NCI-H774 (cell line): ENCODE data around the gene KCNJ1.

ENCODE experiments used
- DNase-seq: peaks from one replicate; lab custom pipeline; 2025; lab: John Stamatoyannopoulos, UW

KCNJ1 gene

DNA sequence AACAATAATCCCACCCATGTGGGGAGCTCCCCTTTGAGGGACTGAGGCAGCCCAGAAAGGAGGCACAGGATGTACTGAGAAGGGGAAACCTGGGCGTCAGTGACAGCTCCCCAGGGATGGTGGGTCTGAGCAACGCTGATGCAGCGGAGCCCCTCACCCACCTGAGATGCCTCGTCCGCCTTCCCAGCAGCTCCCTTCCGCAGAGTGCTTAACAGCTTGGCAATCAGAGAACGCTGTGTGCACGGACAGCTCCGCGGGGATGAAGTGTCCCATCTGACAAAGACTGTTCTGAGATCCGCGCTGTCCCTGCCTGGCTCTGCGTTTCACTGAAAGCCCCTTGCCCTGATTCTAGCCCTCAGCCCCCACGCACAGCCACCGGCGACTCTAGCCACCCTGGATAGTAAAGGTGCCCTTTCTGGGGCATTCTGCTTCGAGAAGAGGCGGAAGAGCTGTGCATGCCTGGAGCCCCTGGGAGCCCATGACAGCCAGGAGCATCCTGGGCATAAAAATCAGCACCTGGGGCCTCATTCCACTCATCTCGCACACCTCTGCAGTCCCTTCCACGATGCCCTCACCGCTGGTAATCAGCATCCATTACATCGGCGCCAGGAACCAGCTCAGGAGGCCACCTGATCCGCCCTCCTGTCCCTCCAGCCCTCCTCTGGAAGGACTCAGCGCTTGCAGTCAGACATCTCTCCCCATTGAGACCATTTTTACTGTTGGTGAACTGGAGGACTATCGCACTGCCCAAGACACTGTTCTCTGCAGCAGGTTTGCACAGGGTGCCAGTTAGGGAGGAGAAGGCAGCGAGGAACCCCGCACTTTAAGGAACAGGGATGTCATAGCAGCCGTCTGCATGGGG, 34.8 kb upstream of the KCNJ1 start:
- no peak for DNase-seq

GRCh38 chr11:128900468-128900867, 33.4 kb upstream of the KCNJ1 start:
- no peak for DNase-seq

DNA sequence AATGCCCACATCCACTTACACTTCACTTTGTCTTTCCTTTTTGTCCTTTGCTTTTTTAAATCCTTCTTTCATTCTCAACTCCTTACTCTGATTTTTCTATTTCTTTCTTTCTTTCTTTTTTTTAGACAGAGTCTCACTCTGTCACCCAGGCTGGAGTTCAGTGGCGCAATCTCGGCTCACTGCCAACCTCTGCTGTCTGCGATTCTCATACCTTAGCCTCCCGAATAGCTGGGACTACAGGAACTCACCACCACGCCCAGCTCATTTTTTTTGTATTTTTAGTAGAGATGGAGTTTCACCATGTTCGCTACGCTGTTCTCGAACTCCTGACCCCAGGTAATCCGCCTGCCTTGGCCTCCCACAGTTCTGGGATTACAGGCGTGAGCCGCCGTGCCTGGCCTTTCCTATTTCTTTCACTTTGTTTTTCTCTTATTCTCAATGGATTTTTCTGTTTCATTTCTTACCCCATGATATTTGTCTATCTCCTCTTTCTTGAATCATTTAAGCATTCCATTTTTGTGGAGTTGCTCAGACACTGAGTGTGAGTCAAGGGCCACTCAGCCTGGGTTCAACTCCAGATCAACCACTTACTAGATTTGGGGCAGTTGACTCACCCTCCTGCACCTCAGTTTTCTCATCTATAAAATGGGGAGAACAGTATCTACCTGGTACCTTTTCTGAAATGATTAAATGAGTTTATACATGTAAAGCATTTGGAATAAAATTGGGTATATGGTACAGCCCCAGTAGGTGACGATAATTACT, 31.7 kb upstream of the KCNJ1 start:
- no peak for DNase-seq

DNA sequence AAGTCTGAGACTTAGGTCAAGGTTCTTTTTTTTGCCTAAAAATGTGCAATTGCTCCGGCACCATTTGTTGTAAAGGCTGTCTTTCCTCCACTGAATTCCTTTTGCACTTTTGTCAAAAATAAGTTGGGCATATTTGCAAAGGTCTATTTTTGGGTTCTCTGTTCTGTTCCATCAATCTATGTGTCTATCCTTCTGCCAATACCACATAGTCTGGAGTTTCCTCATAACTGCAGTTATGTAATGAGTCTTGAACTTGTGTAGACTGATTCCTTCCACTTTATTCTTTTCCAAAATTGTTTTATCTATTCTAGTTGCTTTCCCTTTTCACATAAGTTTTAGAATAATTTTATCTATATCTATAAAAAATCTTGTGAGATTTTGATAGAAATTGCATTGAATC, 30.7 kb upstream of the KCNJ1 start:
- no peak for DNase-seq

- no peak for DNase-seq
Observed at GRCh38 chr11:128896356-128896755, 29.3 kb upstream of the KCNJ1 start.

GRCh38 chr11:128895526-128895925, 28.4 kb upstream of the KCNJ1 start:
- DNase-seq: no peak

- DNase-seq: no peak
Observed at GRCh38 chr11:128894685-128895084, 27.6 kb upstream of the KCNJ1 start.

GRCh38 chr11:128894286-128894681, 27.2 kb upstream of the KCNJ1 start:
- no peak for DNase-seq

DNA sequence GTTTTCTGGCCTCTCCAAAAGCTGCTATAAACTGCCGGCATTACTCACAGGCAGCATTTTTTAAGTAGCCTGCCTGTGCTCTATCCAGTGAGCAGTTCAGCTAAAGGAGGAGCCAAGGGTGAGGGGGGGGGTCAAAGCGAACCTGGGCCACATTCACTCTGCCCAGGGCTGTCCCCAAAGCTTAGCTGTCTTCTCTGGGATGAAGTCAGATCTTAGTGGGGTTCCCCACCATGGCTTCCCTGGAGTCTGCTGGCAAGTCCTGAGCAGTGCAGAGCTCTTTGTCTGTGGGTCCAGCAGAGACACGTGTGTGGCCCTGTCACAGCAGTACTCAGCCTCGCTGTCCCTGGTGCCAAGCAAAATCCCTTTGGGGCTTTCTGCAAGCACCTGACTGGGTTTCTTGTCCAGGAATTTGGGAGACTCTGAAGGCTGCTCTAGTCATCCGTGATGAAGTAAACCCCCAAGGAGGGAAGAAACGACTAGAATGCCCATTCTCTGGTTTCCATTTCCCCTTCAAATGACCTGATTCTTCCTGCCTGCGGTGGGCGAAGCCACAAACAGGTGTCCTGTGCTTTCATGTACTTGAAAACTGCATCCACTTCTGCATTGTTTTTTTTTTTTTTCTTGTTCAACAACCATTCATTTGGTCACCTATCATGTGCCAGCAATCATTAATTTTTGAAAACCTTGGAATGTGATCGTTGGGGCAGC, 26.6 kb upstream of the KCNJ1 start:
- no peak for DNase-seq

- no peak for DNase-seq
Observed at GRCh38 chr11:128892866-128893565, 25.9 kb upstream of the KCNJ1 start.

DNA sequence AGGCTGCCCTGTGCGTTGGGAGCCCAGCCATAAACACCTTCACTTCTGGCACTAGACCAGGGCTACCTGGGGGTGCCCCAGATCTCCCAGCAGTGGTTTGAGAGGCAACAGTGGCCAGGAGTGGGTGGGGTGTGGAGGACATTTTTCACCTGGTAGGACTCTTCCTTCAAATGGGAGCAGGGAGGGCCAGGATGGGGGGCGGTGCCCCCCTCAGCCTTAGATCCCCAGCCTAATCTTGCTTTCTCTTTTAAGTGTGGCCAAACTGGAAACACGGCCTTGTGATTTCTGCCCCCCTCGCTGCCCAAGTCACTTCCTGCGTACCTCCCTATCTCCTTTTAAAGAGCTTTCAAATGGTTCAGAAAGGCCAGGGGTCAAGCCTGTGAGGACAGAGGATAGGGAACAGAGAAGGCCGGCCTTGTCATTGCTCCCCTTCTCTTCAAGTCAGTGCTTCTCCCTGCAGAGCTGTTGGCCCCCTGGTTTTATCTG, 24.9 kb upstream of the KCNJ1 start:
- DNase-seq: no peak

- DNase-seq: no peak
Observed at GRCh38 chr11:128890543-128891368, 23.7 kb upstream of the KCNJ1 start, which contains the start of gene KCNJ5. KCNJ5 (plus strand) TSS chr11:128891356; CDS start chr11:128911274, 19,918 bp downstream.

- no peak for DNase-seq
Observed at GRCh38 chr11:128890216-128890542, 23.1 kb upstream of the KCNJ1 start.

DNA sequence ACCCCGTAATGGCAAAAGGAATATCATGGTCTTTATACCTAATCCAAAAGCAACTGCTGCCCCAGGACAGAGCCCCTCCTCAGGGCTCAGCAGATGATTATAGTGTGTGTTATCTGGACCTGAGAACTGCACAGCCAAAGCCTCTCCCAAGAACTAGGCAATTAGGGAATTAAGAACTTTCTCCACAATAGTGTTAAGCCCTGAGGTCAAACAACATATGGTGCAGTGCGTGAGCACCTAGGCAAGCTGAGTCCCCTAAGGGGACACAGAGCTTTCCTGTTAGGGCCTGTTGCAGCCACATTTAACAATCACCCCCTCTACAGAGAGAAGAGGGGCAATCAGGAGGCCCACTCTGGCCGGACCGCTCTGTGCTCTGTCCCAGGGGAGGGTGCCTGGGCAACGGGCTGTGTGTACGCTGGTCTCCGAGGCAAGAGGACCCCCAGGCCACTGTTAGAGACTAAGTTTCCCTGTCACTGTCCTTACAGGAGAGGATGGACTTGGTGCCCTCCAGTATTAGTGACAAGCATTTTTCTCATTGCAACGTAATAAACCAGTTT, 22.6 kb upstream of the KCNJ1 start:
- no peak for DNase-seq

GRCh38 chr11:128888034-128888985, 21.2 kb upstream of the KCNJ1 start:
- DNase-seq: no peak

DNA sequence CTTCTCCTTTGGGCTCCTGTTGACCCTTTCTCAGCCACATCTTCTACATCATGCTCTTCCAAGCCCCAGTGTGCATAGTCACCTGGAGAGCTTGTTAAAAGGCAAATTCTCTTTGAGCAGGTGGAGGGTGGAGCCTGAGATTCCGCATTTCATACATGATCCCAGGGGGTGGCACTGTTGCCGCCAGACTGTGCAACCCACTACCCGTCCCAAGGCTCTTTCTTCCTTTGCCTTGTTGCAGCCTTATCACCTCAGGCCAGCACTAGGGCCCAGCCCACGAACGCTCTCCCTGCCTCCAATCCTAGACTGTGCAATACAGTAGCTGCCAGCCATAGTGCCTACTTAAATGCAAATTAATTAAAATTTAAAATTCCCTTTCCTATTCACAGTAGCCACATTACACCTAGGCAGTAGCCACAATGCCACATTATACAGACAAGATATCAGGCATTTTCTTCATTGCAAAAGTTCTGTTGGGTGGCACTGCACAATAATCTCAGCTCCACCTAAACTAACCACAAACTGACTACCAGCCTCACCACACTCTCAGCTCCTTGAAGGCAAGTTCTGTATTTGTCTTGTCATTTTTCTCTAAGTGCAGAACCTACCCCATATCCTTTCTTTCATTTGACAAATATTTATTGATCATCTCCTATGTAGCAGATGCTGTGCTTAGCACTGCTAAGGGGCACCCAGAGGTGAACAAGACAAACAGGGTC, 19.5 kb upstream of the KCNJ1 start:
- no peak for DNase-seq

DNA sequence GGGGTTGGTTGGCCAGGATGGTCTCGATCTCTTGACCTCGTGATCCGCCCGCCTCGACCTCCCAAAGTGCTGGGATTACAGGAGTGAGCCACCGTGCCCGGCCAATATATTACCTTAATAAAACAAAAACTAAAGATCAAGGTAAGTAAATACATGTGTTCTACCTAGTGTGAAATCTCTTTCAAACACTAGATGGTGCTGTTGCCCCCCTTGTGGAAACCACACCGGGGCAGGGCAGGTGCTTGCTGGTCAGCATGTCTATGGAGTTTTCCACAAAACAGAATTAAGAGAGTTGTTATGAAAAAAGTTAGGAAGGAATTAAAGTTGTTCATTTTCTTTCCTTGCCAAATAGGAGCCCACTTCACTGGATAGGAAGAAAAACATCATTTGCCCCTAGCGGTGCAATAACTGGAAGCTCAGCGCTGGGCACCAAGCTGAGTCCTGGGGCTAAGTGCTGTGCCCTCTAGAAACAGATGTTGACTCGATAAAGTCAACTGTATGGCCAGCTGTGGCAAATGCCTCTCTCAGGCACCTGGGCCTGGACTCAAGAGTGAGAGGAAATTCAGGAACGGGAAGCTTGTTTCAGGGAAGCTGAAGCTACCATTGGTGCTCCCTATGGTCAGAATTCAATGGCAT, 17.7 kb upstream of the KCNJ1 start:
- DNase-seq: peak; percentile 66

GRCh38 chr11:128884054-128884453, 17.0 kb upstream of the KCNJ1 start:
- no peak for DNase-seq
